ENCODE data around the gene FAM53A. TPM values are rescaled to one million over a fixed set of nuclear protein-coding genes. Genes with fewer than 3 reads are reported as not detected.

The FAM53A gene
- total and polyA plus RNA-seq, 2 donors (not counting 1 experiment from before 2014, with no cell fraction given): 0.65 to 0.99 TPM

- no peaks in the 10 kb centered on the region for H3K9me3 ChIP-seq (ENCODE audit: control insufficient read depth, insufficient read depth, low read depth, low read length)
- H3K27ac ChIP-seq (ENCODE audit: insufficient read depth, low read length): no peak overlapping the region
- H3K27me3 ChIP-seq (ENCODE audit: control insufficient read depth, insufficient read depth, low read length): no peaks in the 10 kb centered on the region
- H3K79me2 ChIP-seq (ENCODE audit: control insufficient read depth, insufficient read depth, low read length): no peaks in the 10 kb centered on the region
- H3K4me1 ChIP-seq (ENCODE audit: control insufficient read depth, extremely low read depth, insufficient read depth, low read length): no peaks in the 10 kb centered on the region
- no peaks in the 10 kb centered on the region for H3K36me3 ChIP-seq (ENCODE audit: control insufficient read depth, insufficient read depth, low read length)
- DNase-seq (ENCODE audit: low read depth in 2 of 2): no peak
- H4K20me1 ChIP-seq (ENCODE audit: control insufficient read depth, extremely low read depth, insufficient read depth, low read length): no peaks in the 10 kb centered on the region
- TF ChIP-seq EZH2 (IDR thresholded peaks at IDR 0.05; ENCODE audit: low read length, missing control alignments) (no peak), CTCF (conservative IDR thresholded peaks at IDR 0.05 in 1 of 2, IDR thresholded peaks at IDR 0.05 in 1 of 2; ENCODE audit: low read depth in 1 of 2, low read length in 2 of 2) (no peak)
- no peak overlapping the region for H3K4me3 ChIP-seq (replicated peaks in 1 of 4; ENCODE audit: control extremely low read depth in 1 of 4, insufficient read depth in 1 of 4, low read depth in 3 of 4, low read length in 4 of 4)
- H3K9ac ChIP-seq (ENCODE audit: insufficient read depth, low read length): no peak overlapping the region
- H2AFZ ChIP-seq (ENCODE audit: low read length): no peak overlapping the region
- no peak overlapping the region for H3K4me2 ChIP-seq (ENCODE audit: extremely low read depth, insufficient read depth, low read length)
These were observed 62.6 kb downstream of the FAM53A start for GRCh38 chr4:1621526-1621925.

GRCh38 chr4:1619151-1619672, 64.9 kb downstream of the FAM53A start:
- Histone ChIP-seq H3K4me1 (ENCODE audit: control insufficient read depth, extremely low read depth, insufficient read depth, low read length) (no peaks in the 10 kb centered on the region), H3K27ac (ENCODE audit: insufficient read depth, low read length) (no peak overlapping the region), H3K27me3 (ENCODE audit: control insufficient read depth, insufficient read depth, low read length) (no peaks in the 10 kb centered on the region), H3K4me2 (ENCODE audit: extremely low read depth, insufficient read depth, low read length) (no peak overlapping the region), H3K9ac (ENCODE audit: insufficient read depth, low read length) (no peak overlapping the region), H3K4me3 (replicated peaks in 1 of 4; ENCODE audit: control extremely low read depth in 1 of 4, insufficient read depth in 1 of 4, low read depth in 3 of 4, low read length in 4 of 4) (no peak overlapping the region), H3K9me3 (ENCODE audit: control insufficient read depth, insufficient read depth, low read depth, low read length) (no peaks in the 10 kb centered on the region), H3K79me2 (ENCODE audit: control insufficient read depth, insufficient read depth, low read length) (no peaks in the 10 kb centered on the region), H3K36me3 (ENCODE audit: control insufficient read depth, insufficient read depth, low read length) (no peaks in the 10 kb centered on the region), H2AFZ (ENCODE audit: low read length) (no peak overlapping the region), H4K20me1 (ENCODE audit: control insufficient read depth, extremely low read depth, insufficient read depth, low read length) (no peaks in the 10 kb centered on the region)
- TF ChIP-seq CTCF (conservative IDR thresholded peaks at IDR 0.05 in 1 of 2, IDR thresholded peaks at IDR 0.05 in 1 of 2; ENCODE audit: low read depth in 1 of 2, low read length in 2 of 2): no peak
- no peak for DNase-seq (ENCODE audit: low read depth in 2 of 2)

GRCh38 chr4:1618438-1618837, 65.7 kb downstream of the FAM53A start:
- Histone ChIP-seq H3K27ac (ENCODE audit: insufficient read depth, low read length) (no peak overlapping the region), H3K79me2 (ENCODE audit: control insufficient read depth, insufficient read depth, low read length) (no peaks in the 10 kb centered on the region)
- TF ChIP-seq EZH2 (IDR thresholded peaks at IDR 0.05; ENCODE audit: low read length, missing control alignments) (no peak), CTCF (conservative IDR thresholded peaks at IDR 0.05 in 1 of 2, IDR thresholded peaks at IDR 0.05 in 1 of 2; ENCODE audit: low read depth in 1 of 2, low read length in 2 of 2) (no peak)

More at GRCh38 chr4:1618438-1618837, 65.7 kb downstream of the FAM53A start:
- Histone ChIP-seq H3K4me1 (ENCODE audit: control insufficient read depth, extremely low read depth, insufficient read depth, low read length) (no peaks in the 10 kb centered on the region), H2AFZ (ENCODE audit: low read length) (no peak overlapping the region), H3K36me3 (ENCODE audit: control insufficient read depth, insufficient read depth, low read length) (no peaks in the 10 kb centered on the region), H3K4me2 (ENCODE audit: extremely low read depth, insufficient read depth, low read length) (no peak overlapping the region), H3K27me3 (ENCODE audit: control insufficient read depth, insufficient read depth, low read length) (no peaks in the 10 kb centered on the region), H3K9ac (ENCODE audit: insufficient read depth, low read length) (no peak overlapping the region), H4K20me1 (ENCODE audit: control insufficient read depth, extremely low read depth, insufficient read depth, low read length) (no peaks in the 10 kb centered on the region), H3K9me3 (ENCODE audit: control insufficient read depth, insufficient read depth, low read depth, low read length) (no peaks in the 10 kb centered on the region), H3K4me3 (replicated peaks in 1 of 4; ENCODE audit: control extremely low read depth in 1 of 4, insufficient read depth in 1 of 4, low read depth in 3 of 4, low read length in 4 of 4) (no peak overlapping the region)
- DNase-seq (ENCODE audit: low read depth in 2 of 2): no peak

Data from fibroblast of lung (primary cell).